Bronchial smooth muscle cell (primary cell): ENCODE measurements around the gene HIVEP3. TPM values are rescaled to one million over a fixed set of nuclear protein-coding genes. Genes with fewer than 3 reads are reported as not detected.

Source experiments
- total RNA-seq: library from RNA; depleted of rRNA; stranded (reverse); fragments of >200 nt; gene quantifications from 2 replicates; pipeline ENCODE4 v1.2.1, GENCODE V29; 2014

HIVEP3 gene
- total RNA-seq: 0.17 and 0.79 TPM in 2 replicates

GRCh38 chr1:41918450-41919043 is at the start of gene HIVEP3:
HIVEP3 (minus strand) TSS chr1:41918922.

GRCh38 chr1:41484402-41485241 is 434.1 kb downstream of the HIVEP3 start, which contains the start of gene EDN2:
EDN2 (minus strand) TSS chr1:41484683; CDS start chr1:41484601, 82 bp downstream.

Other genes starting within 250 kb of the HIVEP3 start
- not detected in 2 replicates for gene GUCA2B, start 234.5 kb upstream of the HIVEP3 start, total RNA-seq
- gene GUCA2A, start 245.8 kb upstream of the HIVEP3 start, total RNA-seq: not detected in 2 replicates